ENCODE measurements around the gene CHP2. TPM values are rescaled to one million over a fixed set of nuclear protein-coding genes. Genes with fewer than 3 reads are reported as not detected.

The CHP2 gene
- total RNA-seq, 1 experiment from 2014 or later, result 2.1 TPM

- ATAC-seq (no peak), DNase-seq (ENCODE audit: low spot score) (no peak)
- Mint-ChIP-seq H3K4me3 (no peak overlapping the region), H3K36me3 (no peaks in the 10 kb centered on the region), H3K9me3 (no peaks in the 10 kb centered on the region), H3K4me1 (peaks cover 4% of the 10 kb centered on the region; the same call in 1 of the 2 replicates), H3K27ac (no peak overlapping the region), H3K27me3 (ENCODE audit: low read depth) (peaks cover 19% of the 10 kb centered on the region)
- CTCF ChIA-PET, result interaction anchor here (1.6 to 4.5 kb wide), 2 partner anchors 203 to 221 kb away, joined by 3 to 18 read pairs; no protein-coding TSS in a partner anchor
- POLR2A ChIA-PET, result no interaction called here
- TF ChIP-seq RORB (CRISPR knock-in tag; IDR thresholded peaks at IDR 0.05), result no peak
- no peak for TF ChIP-seq USF1 (CRISPR knock-in tag; IDR thresholded peaks at IDR 0.05)
- TF ChIP-seq USF2 (CRISPR knock-in tag; IDR thresholded peaks at IDR 0.05), result no peak
- no peak for TF ChIP-seq TP53 (CRISPR knock-in tag; IDR thresholded peaks at IDR 0.05)
- no peak for TF ChIP-seq KAT7 (CRISPR knock-in tag; IDR thresholded peaks at IDR 0.05; ENCODE audit: borderline replicate concordance)
- TF ChIP-seq MXD4 (CRISPR knock-in tag; IDR thresholded peaks at IDR 0.05; ENCODE audit: borderline replicate concordance), result no peak
- TF ChIP-seq TEAD4 (CRISPR knock-in tag; IDR thresholded peaks at IDR 0.05), result no peak
- no peak for TF ChIP-seq JUN (CRISPR knock-in tag; IDR thresholded peaks at IDR 0.05)
- no peak for TF ChIP-seq GABPB1 (CRISPR knock-in tag; IDR thresholded peaks at IDR 0.05)
- no peak for TF ChIP-seq FOXJ3 (CRISPR knock-in tag; IDR thresholded peaks at IDR 0.05; ENCODE audit: borderline replicate concordance)
- TF ChIP-seq HMGXB4 (CRISPR knock-in tag; IDR thresholded peaks at IDR 0.05), result no peak
- TF ChIP-seq ZSCAN18 (CRISPR knock-in tag; IDR thresholded peaks at IDR 0.05), result no peak
Observed at GRCh38 chr16:23807028-23807427, 52.2 kb downstream of the CHP2 start.

Other genes with a start within 250 kb of the CHP2 start
- 107 to 122 TPM (median 122 TPM) in 3 replicates for gene GGA2, start 244.5 kb upstream of the CHP2 start, total RNA-seq (2021)
- 47.9 to 55.9 TPM (median 53.5 TPM) in 3 replicates for gene EARS2, start 197.7 kb upstream of the CHP2 start, total RNA-seq (2021)
- gene UBFD1, start 197.3 kb upstream of the CHP2 start, total RNA-seq (2021), result 109 to 128 TPM (median 115 TPM) in 3 replicates
- gene NDUFAB1, start 158.7 kb upstream of the CHP2 start, total RNA-seq (2021), result 146 to 189 TPM (median 156 TPM) in 3 replicates
- 23.8 to 32.1 TPM (median 25.1 TPM) in 3 replicates for gene PALB2, start 113.7 kb upstream of the CHP2 start, total RNA-seq (2021)
- 54.0 to 65.8 TPM (median 60.0 TPM) in 3 replicates for gene DCTN5, start 113.6 kb upstream of the CHP2 start, total RNA-seq (2021)
- gene PLK1, start 76.1 kb upstream of the CHP2 start, total RNA-seq (2021), result 145 to 167 TPM (median 147 TPM) in 3 replicates
- gene ERN2, start 41.8 kb upstream of the CHP2 start, total RNA-seq (2021), result 1.8 to 3.9 TPM (median 3.7 TPM) in 3 replicates
- gene PRKCB, start 81.0 kb downstream of the CHP2 start, total RNA-seq (2021), result 6.9 to 13.4 TPM (median 11.3 TPM) in 3 replicates